ENCODE data around the gene MAN1A1. TPM values are rescaled to one million over a fixed set of nuclear protein-coding genes. Genes with fewer than 3 reads are reported as not detected.

MAN1A1 gene
- polyA plus RNA-seq, 2 of the 4 experiments (the other 2 are of a cell fraction) = 0.05 TPM; not detected in 1

DNA sequence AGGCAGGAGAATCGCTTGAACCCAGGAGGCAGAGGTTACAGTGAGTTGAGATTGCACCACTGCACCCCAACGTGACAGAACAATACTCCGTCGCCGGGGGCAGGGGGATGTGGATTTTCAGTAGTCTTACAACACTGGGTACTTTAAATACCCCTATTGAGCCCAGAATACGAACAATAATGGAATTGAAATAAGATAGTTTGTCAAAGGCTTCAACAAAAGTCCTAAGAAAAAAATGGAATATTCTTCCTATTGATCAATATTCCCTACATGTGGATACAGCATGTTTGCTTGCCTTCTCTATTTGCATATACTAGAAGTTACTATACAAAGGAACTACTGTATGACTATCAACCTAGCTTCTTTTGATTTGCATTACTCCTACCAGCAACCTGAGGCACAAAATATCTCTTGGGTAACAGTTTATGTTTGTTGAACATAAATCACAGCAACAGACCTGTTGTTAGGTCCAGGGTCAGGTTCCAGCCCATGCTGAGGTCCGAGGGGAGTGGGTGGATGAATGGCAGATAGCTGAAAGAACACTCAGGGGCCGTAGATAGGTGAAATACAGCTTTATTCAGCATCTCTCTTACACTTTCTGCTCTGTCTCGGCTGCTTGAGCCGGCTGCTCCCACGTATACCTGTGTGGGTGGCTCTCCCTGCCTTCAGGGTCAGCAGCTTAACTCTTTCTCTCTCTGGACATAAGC is 23.8 kb downstream of the MAN1A1 start:
- CTCF ChIA-PET = no interaction called here
- TF ChIP-seq ZNF302 (CRISPR knock-in tag; IDR thresholded peaks at IDR 0.05) (no peak), NR3C1 (IDR thresholded peaks at IDR 0.05) (no peak), SREBF2 (IDR thresholded peaks at IDR 0.05) (no peak), MAX (IDR thresholded peaks at IDR 0.05) (no peak), RCOR1 (IDR thresholded peaks at IDR 0.05; ENCODE audit: low read depth, low read length) (no peak), E2F6 (IDR thresholded peaks at IDR 0.05; ENCODE audit: borderline replicate concordance, low read depth) (no peak), HOXB5 (CRISPR knock-in tag; IDR thresholded peaks at IDR 0.05) (no peak), RFX5 (IDR thresholded peaks at IDR 0.05) (no peak), CHD4 (IDR thresholded peaks at IDR 0.05; ENCODE audit: borderline replicate concordance) (no peak), ATOH8 (CRISPR knock-in tag; IDR thresholded peaks at IDR 0.05; ENCODE audit: low read depth) (no peak), RNF2 (IDR thresholded peaks at IDR 0.05; ENCODE audit: borderline replicate concordance, low read depth) (no peak), PHF8 (IDR thresholded peaks at IDR 0.05; ENCODE audit: borderline replicate concordance, low read depth) (no peak), HEYL (CRISPR knock-in tag; IDR thresholded peaks at IDR 0.05) (no peak), ESRRA (IDR thresholded peaks at IDR 0.05; ENCODE audit: borderline replicate concordance, low read length) (no peak), CHD2 (IDR thresholded peaks at IDR 0.05; ENCODE audit: low read length, partially characterized antibody) (no peak), HDAC2 (IDR thresholded peaks at IDR 0.05) (no peak), CTCF (IDR thresholded peaks at IDR 0.05) (no peak), ZC3H11A (IDR thresholded peaks at IDR 0.05) (no peak), NPAS2 (CRISPR knock-in tag; IDR thresholded peaks at IDR 0.05; ENCODE audit: borderline replicate concordance) (no peak)
- TF ChIP-seq, protein P1, sequence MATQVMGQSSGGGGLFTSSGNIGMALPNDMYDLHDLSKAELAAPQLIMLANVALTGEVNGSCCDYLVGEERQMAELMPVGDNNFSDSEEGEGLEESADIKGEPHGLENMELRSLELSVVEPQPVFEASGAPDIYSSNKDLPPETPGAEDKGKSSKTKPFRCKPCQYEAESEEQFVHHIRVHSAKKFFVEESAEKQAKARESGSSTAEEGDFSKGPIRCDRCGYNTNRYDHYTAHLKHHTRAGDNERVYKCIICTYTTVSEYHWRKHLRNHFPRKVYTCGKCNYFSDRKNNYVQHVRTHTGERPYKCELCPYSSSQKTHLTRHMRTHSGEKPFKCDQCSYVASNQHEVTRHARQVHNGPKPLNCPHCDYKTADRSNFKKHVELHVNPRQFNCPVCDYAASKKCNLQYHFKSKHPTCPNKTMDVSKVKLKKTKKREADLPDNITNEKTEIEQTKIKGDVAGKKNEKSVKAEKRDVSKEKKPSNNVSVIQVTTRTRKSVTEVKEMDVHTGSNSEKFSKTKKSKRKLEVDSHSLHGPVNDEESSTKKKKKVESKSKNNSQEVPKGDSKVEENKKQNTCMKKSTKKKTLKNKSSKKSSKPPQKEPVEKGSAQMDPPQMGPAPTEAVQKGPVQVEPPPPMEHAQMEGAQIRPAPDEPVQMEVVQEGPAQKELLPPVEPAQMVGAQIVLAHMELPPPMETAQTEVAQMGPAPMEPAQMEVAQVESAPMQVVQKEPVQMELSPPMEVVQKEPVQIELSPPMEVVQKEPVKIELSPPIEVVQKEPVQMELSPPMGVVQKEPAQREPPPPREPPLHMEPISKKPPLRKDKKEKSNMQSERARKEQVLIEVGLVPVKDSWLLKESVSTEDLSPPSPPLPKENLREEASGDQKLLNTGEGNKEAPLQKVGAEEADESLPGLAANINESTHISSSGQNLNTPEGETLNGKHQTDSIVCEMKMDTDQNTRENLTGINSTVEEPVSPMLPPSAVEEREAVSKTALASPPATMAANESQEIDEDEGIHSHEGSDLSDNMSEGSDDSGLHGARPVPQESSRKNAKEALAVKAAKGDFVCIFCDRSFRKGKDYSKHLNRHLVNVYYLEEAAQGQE (IDR thresholded peaks at IDR 0.05) = no peak
- no peaks in the 10 kb centered on the region for H3K4me1 ChIP-seq
- no peak overlapping the region for H3K4me3 ChIP-seq
- POLR2A ChIA-PET = no interaction called here
- 49% methylated on average over 10 of the region's 11 CpGs for WGBS (ENCODE audit: missing lambda C conversion rate)
- no peak for FAIRE-seq
- no peaks in the 10 kb centered on the region for H3K9me3 ChIP-seq
- no peak overlapping the region for H3K4me2 ChIP-seq
- ATAC-seq = no peak
- H3K27ac ChIP-seq = no peak overlapping the region
- DNase-seq (ENCODE audit: low read depth in 1 of 2, low spot score in 1 of 2) = no peak
